ENCODE measurements around the gene FAM161A.
"Not testable (repeated sequence)": the region's sequence is repeated elsewhere in the genome, so short reads cannot be mapped to it uniquely, and the experiment has no call there.

FAM161A gene

GRCh38 chr2:61841286-61841685 lies 12.6 kb downstream of the FAM161A start:
- no peak for DNase-seq

GRCh38 chr2:61834893-61835292 lies 19.0 kb downstream of the FAM161A start:
- no peak for DNase-seq

GRCh38 chr2:61833971-61834370 lies 19.9 kb downstream of the FAM161A start:
- DNase-seq, result no peak

GRCh38 chr2:61832183-61832841 lies 21.5 kb downstream of the FAM161A start:
- DNase-seq, result no peak

GRCh38 chr2:61822255-61822654 lies 31.6 kb downstream of the FAM161A start:
- no peak for DNase-seq

- no peak for DNase-seq
Measured at GRCh38 chr2:61816480-61817355, 37.1 kb downstream of the FAM161A start.

- DNase-seq, result no peak
Measured at GRCh38 chr2:61814539-61815160, 39.2 kb downstream of the FAM161A start.

GRCh38 chr2:61813314-61813713 lies 40.5 kb downstream of the FAM161A start:
- not testable (repeated sequence) for DNase-seq

GRCh38 chr2:61811821-61812220 lies 42.0 kb downstream of the FAM161A start:
- no peak for DNase-seq

- DNase-seq, result not testable (repeated sequence)
Measured at GRCh38 chr2:61810203-61810602, 43.7 kb downstream of the FAM161A start.

GRCh38 chr2:61808693-61809092 lies 45.2 kb downstream of the FAM161A start:
- DNase-seq, result not testable (repeated sequence)

- DNase-seq, result no peak
Measured at GRCh38 chr2:61807036-61807757, 46.7 kb downstream of the FAM161A start.

- no peak for DNase-seq
Measured at GRCh38 chr2:61802548-61802947, 51.3 kb downstream of the FAM161A start.

GRCh38 chr2:61799099-61799498 lies 54.8 kb downstream of the FAM161A start:
- no peak for DNase-seq

- DNase-seq, result not testable (repeated sequence)
Measured at GRCh38 chr2:61797446-61797845, 56.4 kb downstream of the FAM161A start.

GRCh38 chr2:61795408-61795807 lies 58.5 kb downstream of the FAM161A start:
- DNase-seq, result no peak

- no peak for DNase-seq
Measured at GRCh38 chr2:61793389-61793836, 60.4 kb downstream of the FAM161A start.

GRCh38 chr2:61792355-61792890 lies 61.4 kb downstream of the FAM161A start:
- no peak for DNase-seq

- DNase-seq, result no peak
Measured at GRCh38 chr2:61789807-61790602, 63.9 kb downstream of the FAM161A start.

- DNase-seq, result no peak
Measured at GRCh38 chr2:61787941-61788563, 65.8 kb downstream of the FAM161A start.

- DNase-seq, result no peak
Measured at GRCh38 chr2:61786876-61787275, 67.0 kb downstream of the FAM161A start.

Measured in GF-D8 (cell line).